Panc1 (cell line): ENCODE data around the gene STK4.

Experiments
- CTCF ChIP-seq: fragments of 450-650 bp; IDR thresholded peaks from 2 replicates; pipeline ENCODE4 v1.5.1; 2017; ENCODE audit warnings: mild to moderate bottlenecking
- POLR2AphosphoS5 ChIP-seq: IDR thresholded peaks from 2 replicates; pipeline ENCODE4 v1.6.1; 2012; ENCODE audit warnings: mild to moderate bottlenecking, low read depth, low read length, moderate library complexity
- REST ChIP-seq, 2 experiments: IDR thresholded peaks; 2 replicates each; pipeline ENCODE4 v1.6.1; 2011 to 2012; ENCODE audit warnings: low read depth in 2 of 2, control low read depth in 1 of 2, low read length in 1 of 2, mild to moderate bottlenecking in 1 of 2, moderate library complexity in 1 of 2; ENCODE audit not compliant: insufficient read depth in 1 of 2

- TF ChIP-seq CTCF (no peak), POLR2AphosphoS5 (no peak), REST (IDR thresholded peaks at IDR 0.05; ENCODE audit: insufficient read depth in 1 of 2, low read depth in 2 of 2, low read length in 1 of 2) (no peak)
These were observed 18.2 kb upstream of the STK4 start for GRCh38 chr20:44948107-44948506.
